GM23248 (cell line): ENCODE data around the gene ZMIZ2.

Experiments
- EZH2 ChIP-seq: fragments of 200-600 bp; sonication (generic); IDR thresholded peaks from 2 replicates; pipeline ENCODE4 v1.6.1; 2018; ENCODE audit warnings: antibody characterized with exemption, mild to moderate bottlenecking; ENCODE audit not compliant: insufficient read depth, poor library complexity, severe bottlenecking
- EZH2phosphoT487 ChIP-seq: fragments of 200-600 bp; sonication (generic); IDR thresholded peaks from 2 replicates; pipeline ENCODE4 v1.6.1; 2018; ENCODE audit warnings: antibody characterized with exemption, moderate library complexity, mild to moderate bottlenecking, low read depth; ENCODE audit not compliant: insufficient read depth

GRCh38 chr7:44789990-44790389 is 41.3 kb downstream of the ZMIZ2 start:
- TF ChIP-seq EZH2 (no peak), EZH2phosphoT487 (no peak)
